Activated CD8-positive, alpha-beta memory T cell treated with anti-CD3 and anti-CD28 coated beads, Interleukin-2, amount 50 U/mL, for 24 hours (primary cell): ENCODE data around the gene AHI1.
"Not testable (repeated sequence)": the region's sequence is repeated elsewhere in the genome, so short reads cannot be mapped to it uniquely, and the experiment has no call there.

Source experiments
- DNase-seq: peaks from one replicate; pipeline ENCODE4 v3.0.0-alpha.2; 2020; ENCODE audit errors: extremely low read depth

The AHI1 gene

GRCh38 chr6:135505648-135506047, 8.1 kb upstream of the AHI1 start:
- no peak for DNase-seq

DNA sequence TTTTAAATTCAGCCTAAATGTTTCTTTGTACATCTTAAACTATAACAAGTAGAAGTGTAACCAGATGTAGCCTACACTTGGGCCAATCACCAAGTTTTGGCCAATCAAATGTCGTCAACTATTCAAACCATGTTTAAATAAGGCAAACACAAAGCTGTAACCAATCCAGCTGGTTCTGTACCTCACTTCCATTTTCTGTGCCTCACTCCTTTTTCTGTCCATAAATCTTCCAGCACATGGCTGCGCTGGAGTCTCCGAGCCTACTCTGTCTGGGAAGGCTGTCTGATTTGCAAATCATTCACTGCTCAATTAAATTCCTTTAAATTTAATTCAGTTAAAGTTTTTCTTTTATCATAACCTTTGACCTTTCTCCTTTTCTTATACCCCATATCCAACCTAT, 7.7 kb upstream of the AHI1 start:
- no peak for DNase-seq

DNA sequence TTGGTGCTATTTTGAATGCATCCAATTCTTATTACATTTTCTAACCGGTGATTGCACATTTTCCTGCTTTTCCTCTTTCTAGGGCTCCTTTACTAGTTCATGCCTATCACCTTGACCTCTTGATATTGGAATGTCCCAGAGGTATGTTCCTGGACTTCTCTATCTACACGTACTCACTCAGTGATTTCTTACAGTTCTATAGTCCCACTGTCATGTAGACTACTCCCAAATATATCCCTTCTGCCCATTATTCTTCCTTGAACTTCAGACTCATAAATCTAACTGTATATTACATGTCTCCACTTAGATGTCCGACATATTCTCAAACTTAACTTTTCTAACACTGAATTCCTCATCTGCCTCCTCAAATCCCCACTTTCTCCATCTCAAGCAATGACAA, 7.2 kb upstream of the AHI1 start:
- DNase-seq = no peak

- DNase-seq = no peak
Measured at GRCh38 chr6:135503703-135504475, 6.3 kb upstream of the AHI1 start.

GRCh38 chr6:135499441-135500340, 2.2 kb upstream of the AHI1 start:
- DNase-seq = no peak

DNA sequence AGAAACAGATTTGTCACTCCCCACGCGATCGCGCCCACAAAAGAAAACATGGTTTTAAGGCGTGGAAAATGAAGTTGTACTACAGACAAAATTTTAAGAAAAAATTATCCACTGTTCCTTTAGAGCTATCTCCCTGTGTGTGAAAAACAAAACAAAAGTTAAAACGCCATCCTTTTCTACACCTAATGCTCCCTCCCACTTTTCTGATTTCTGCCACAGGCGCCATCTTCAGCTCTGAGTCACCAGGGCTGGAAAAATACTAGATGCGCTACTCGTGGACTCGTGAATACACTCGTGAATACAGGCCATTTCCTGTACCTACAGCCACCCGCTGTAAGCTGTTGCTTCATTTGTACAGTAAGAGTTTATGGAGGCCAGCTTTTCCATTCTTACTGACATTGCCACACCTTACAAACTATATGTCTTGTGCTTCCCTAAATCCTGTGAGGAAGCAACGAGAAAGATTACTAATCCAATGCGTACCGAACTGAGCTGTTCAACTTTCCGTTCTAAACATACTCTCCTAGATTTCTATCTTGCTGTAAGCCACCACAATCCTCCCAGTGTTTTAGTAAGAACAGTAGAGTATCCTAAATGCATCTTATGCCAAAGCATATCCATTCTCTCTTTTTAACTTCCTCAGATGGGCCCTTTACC, 773 bp upstream of the AHI1 start:
- peak; percentile 47 for DNase-seq

DNA sequence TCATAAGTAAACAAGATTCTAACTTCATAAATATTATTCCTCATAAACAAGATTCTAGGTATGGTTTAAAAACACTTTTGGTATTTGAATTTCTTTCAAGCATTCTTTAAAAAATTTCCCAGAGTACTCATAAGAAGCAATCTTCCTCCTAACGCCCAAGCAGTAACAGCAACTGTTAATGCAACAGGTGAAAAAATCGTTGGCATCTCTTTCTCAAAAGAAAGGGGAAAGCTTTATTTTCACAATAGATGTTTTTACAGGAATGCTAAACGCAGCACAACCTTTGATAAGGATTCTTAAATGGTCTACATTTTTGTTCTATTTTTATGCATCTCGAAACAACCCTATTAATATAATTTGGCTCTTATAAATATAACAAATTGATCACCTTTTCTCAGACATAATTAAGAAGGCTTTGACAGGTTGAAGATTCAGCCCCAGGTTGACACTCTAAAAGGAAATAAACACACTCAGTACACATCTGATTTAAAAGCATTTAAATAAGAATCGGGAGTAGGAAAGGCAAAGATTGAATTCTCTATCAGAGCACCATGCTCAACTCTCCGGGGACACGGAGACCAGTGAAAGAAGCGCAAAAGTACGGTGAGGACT, 634 bp downstream of the AHI1 start:
- no peak for DNase-seq

GRCh38 chr6:135493218-135493961, 4.2 kb downstream of the AHI1 start:
- DNase-seq = no peak

DNA sequence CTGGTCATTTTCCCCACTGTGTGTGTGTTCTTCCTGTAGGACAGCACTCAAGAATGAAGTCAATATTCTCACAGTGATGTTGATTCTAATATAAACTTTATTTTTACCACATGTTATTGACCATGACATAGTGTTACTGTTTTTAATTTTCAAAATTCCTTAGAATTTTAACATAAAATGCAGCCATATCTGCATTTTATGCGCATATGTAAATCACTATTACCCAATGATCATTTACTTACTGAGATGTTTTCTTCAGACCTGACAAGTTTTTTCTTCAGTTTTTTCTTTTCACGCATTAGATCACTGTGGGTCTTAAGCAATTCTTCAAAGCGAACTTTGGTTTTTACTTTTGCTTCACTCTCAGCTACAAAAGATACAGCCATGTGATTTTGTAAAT, 7.2 kb downstream of the AHI1 start:
- no peak for DNase-seq

DNA sequence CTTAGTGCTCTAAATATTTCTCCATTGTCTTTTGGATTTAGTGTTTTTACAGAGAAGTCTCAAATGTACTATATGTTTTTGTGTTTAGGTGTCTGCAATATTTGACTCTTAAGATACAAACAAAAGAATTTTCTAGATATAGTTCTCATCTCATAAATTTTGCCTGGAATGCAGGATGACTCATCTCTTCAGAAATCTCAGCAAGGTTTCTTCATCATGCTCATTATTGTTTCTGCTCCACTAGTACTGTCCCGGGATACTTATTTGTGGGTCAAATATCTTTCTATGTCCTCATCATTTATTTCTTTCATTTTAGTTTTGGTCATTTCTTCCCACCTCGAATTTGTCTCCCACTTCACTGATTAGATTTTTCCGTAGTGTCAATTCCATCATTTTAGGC, 9.5 kb downstream of the AHI1 start:
- no peak for DNase-seq

DNA sequence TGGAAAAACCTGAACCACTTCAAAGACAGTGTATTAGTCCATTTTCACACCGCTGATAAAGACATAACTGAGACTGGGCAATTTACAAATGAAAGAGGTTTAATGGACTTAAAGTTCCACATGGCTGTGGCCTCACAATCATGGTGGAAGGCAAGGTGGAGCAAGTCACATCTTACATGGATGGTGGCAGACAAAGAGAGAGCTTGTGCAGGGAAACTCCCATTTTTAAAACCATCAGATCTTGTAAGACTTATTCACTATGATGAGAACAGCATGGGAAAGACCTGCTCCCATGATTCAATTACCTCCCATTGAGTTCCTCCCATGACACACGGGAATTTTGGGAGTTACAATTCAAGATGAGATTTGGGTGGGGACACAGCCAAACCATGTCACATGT, 13.6 kb downstream of the AHI1 start:
- not testable (repeated sequence) for DNase-seq

DNA sequence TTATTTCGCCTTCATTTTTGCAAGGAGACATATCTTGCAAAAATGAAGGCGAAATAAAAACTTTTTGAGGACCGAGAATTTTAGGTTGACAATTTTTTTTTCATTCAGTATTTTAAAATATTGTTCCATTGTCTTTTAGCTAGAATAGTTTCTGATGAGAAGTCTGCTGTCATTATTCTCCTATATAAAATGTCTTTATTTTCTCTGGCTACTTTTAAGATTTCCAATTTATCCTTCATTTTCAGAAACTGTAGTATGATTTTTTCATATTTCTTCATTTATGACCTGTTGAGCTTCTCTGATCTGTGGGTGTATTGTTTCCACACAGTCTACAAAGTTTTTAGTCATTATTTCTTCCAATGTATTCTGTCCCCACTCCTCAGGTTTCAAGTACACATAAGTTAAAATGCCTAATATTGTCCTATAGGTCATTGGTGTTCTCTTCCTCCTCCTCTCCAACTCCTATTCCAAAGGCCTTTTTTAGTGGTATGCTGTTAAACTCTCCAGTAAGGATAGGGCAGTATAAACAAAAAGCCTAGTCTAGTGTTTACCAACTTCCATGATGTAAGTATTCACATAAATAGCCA, 15.7 kb downstream of the AHI1 start:
- DNase-seq = no peak

DNA sequence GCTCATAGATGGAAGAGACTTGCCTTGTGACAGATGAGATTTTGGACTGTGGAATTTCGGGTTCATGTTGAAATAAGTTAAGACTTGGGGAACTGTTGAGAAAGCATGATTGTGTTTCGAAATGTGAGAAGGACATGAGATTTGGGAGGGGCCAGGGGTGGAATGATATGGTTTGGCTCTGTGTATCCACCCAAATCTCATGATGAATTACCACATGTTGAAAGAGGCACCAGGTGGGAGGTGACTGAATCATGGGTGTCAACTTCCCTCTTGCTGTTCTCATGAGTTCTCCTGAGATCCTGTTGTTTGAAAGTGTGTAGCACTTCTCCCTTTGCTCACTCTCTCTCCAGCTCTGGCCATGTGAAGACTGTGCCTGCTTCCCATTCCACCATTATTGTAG, 17.9 kb downstream of the AHI1 start:
- DNase-seq = no peak

DNA sequence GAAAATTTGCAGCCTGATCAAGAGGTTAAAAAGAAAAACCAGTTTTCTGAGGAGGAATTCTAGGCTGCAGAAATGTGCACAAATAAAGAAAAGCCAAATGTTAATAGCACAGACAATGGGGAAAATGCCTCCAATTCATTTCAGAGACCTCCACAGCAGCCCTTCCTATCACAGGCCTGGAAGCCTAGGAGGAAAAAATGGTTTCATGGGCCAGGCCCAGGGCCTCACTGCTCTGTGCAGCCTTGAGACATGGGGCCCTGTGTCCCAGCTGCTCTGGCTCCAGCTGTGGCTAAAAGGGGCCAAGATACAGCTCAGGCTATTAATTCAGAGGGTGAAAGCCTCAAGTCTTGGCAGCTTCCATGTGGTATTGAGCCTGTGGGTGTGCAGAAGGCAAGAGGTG, 18.9 kb downstream of the AHI1 start:
- DNase-seq = no peak

DNA sequence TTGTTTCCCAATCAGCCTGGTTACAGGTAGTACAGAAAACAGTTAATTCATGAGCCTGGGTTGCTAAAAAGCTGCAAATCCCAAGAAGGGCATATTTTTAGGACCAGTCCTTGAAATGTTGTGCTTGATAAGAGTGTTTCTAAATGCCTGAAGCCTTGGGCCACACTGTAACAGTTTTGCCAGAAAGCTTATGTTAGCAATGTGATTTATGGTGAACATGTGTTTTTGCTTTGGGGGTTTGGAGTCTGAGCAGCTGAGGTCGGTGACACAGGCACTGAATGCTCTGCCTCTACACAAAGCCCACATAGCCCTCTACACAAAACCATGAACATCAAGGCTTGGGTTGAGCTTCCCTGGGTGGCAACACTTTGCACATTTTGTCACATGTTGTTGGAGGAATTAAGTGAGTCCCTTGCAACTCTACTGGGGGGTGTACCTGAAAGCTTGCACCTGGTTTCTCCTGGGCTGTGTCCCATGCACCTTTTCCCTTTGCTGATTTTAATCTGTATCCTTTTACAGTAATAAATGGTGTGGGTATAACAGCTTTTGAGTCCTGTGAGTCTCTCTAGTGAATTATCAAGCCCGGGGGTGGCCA, 22.2 kb downstream of the AHI1 start:
- no peak for DNase-seq

- DNase-seq = no peak
Measured at GRCh38 chr6:135474362-135474761, 23.2 kb downstream of the AHI1 start.

- no peak for DNase-seq
Measured at GRCh38 chr6:135465903-135466302, 31.6 kb downstream of the AHI1 start.

GRCh38 chr6:135465307-135465706, 32.2 kb downstream of the AHI1 start:
- DNase-seq = no peak

DNA sequence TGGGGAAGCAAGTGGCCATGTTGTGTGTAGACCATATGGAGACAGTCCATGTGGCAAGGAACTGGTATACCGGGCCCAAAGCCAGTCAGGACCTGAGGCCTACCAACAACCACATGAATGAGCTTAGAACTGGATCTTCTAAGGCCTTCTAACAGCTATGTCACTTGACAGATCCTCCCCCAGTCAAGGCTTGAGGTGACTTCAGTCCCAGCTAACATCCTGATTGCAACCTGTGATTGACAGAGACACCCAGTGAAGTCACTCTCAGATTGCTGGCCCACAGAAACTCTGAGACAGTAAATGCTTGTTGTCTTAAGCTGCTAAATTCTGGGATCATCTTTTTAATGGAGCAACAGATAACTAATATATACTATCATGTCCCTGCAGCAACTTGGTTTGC, 32.9 kb downstream of the AHI1 start:
- DNase-seq = no peak

- DNase-seq = no peak
Measured at GRCh38 chr6:135461208-135461607, 36.3 kb downstream of the AHI1 start.

DNA sequence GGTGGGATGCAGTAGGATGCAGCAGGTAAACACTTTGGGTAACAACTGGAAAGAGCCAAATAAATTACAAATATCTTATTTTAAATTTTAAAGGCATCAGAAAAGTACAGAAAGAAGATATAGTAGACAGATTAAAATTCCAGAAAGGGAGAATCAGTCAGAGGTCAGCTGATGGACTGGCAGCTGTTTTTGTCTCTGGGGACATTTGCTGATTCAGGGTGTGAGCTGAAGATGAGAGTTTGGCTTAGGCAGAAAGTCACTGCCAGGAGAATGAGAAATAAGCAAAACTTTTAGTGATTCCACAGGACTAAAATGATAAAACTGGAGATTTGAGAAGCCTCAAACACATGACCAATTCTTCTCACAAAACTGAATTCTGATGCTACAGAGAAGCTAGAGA, 39.5 kb downstream of the AHI1 start:
- no peak for DNase-seq
